OCI-LY1 (cell line): ENCODE measurements around the gene DIAPH3.

Experiments used
- H2AFZ ChIP-seq: fragments of 200-600 bp; sonication (generic), shearing (Covaris generic); 2 replicates; pipeline ENCODE4 v1.6.0; 2014; ENCODE audit warnings: antibody characterized with exemption, mild to moderate bottlenecking, low read length
- H3F3A ChIP-seq: fragments of 200-600 bp; sonication (generic), shearing (Covaris generic); 2 replicates; pipeline ENCODE4 v1.6.0; 2014; ENCODE audit warnings: mild to moderate bottlenecking, antibody characterized with exemption, low read length, moderate library complexity; ENCODE audit not compliant: insufficient read depth
- H3K27ac ChIP-seq: fragments of 200-600 bp; sonication (generic); 2 replicates; pipeline ENCODE4 v1.5.1; 2014; ENCODE audit warnings: low read length, mixed run types, mild to moderate bottlenecking, low read depth; ENCODE audit not compliant: poor library complexity, severe bottlenecking
- H3K27me3 ChIP-seq: fragments of 200-600 bp; sonication (generic); 2 replicates; pipeline ENCODE4 v1.6.0; 2014; ENCODE audit warnings: antibody characterized with exemption, mild to moderate bottlenecking, low read length, moderate library complexity; ENCODE audit not compliant: insufficient read depth
- H3K36me3 ChIP-seq: fragments of 200-600 bp; sonication (generic); 2 replicates; pipeline ENCODE4 v1.6.1; 2014; ENCODE audit warnings: mild to moderate bottlenecking, antibody characterized with exemption, low read length, moderate library complexity, mixed read lengths; ENCODE audit not compliant: insufficient read depth
- H3K4me1 ChIP-seq: fragments of 200-600 bp; sonication (generic); 2 replicates; pipeline ENCODE4 v1.5.1; 2014; ENCODE audit warnings: mild to moderate bottlenecking, low read length, moderate library complexity; ENCODE audit not compliant: insufficient read depth, severe bottlenecking
- H3K4me2 ChIP-seq: fragments of 200-600 bp; sonication (generic), shearing (Covaris generic); 2 replicates; pipeline ENCODE4 v1.6.1; 2014; ENCODE audit warnings: low read length
- H3K4me3 ChIP-seq: fragments of 200-600 bp; sonication (generic); 2 replicates; pipeline ENCODE4 v1.5.1; 2014; ENCODE audit warnings: low read length, low read depth, mild to moderate bottlenecking, mixed read lengths; ENCODE audit not compliant: poor library complexity, severe bottlenecking
- H3K79me2 ChIP-seq: fragments of 200-600 bp; shearing (Covaris generic); 2 replicates; pipeline ENCODE4 v1.6.1; 2016; ENCODE audit warnings: mixed run types, low read length, mixed read lengths; ENCODE audit not compliant: insufficient read depth
- H3K9ac ChIP-seq: fragments of 200-600 bp; sonication (generic), shearing (Covaris generic); 2 replicates; pipeline ENCODE4 v1.6.1; 2014; ENCODE audit warnings: mild to moderate bottlenecking, low read length, mixed read lengths
- H3K9me2 ChIP-seq: fragments of 200-600 bp; sonication (generic), shearing (Covaris generic); 2 replicates; pipeline ENCODE4 v1.6.1; 2014; ENCODE audit warnings: low read depth, mild to moderate bottlenecking, low read length, mixed read lengths
- H3K9me3 ChIP-seq: fragments of 200-600 bp; shearing (Covaris generic); 2 replicates; pipeline ENCODE4 v1.6.1; 2014; ENCODE audit warnings: low read length, mixed read lengths
- H4K20me1 ChIP-seq: fragments of 200-600 bp; sonication (generic), shearing (Covaris generic); 2 replicates; pipeline ENCODE4 v1.6.0; 2016; ENCODE audit warnings: mild to moderate bottlenecking, low read length; ENCODE audit not compliant: insufficient read depth
- CTCF ChIP-seq: fragments of 200-600 bp; sonication (generic), shearing (Covaris generic); IDR thresholded peaks from 2 replicates; pipeline ENCODE4 v1.5.1; 2017; ENCODE audit warnings: mild to moderate bottlenecking, antibody characterized with exemption, low read length, moderate library complexity, mixed read lengths
- EZH2 ChIP-seq: fragments of 200-600 bp; sonication (generic), shearing (Covaris generic); IDR thresholded peaks from 2 replicates; pipeline ENCODE4 v1.8.0; 2017; ENCODE audit warnings: borderline replicate concordance, mixed run types, mild to moderate bottlenecking, antibody characterized with exemption, low read length, moderate library complexity, mixed read lengths

The DIAPH3 gene

GRCh38 chr13:59976856-59977255 lies 186.9 kb downstream of the DIAPH3 start:
- no peak overlapping the region for H2AFZ ChIP-seq
- peaks cover 4% of the 10 kb centered on the region; the same call in 1 of the 2 replicates for H3K36me3 ChIP-seq
- H3K4me2 ChIP-seq: no peak overlapping the region
- H3K27me3 ChIP-seq: no peaks in the 10 kb centered on the region
- no peaks in the 10 kb centered on the region; the same call in 1 of the 2 replicates for H3F3A ChIP-seq
- H3K4me3 ChIP-seq: no peak overlapping the region
- H3K27ac ChIP-seq: no peak overlapping the region
- no peak for TF ChIP-seq CTCF
- TF ChIP-seq EZH2: no peak
- no peak overlapping the region for H3K9ac ChIP-seq
- H3K4me1 ChIP-seq: no peaks in the 10 kb centered on the region
- no peaks in the 10 kb centered on the region for H3K9me3 ChIP-seq
- no peaks in the 10 kb centered on the region for H4K20me1 ChIP-seq
- no peaks in the 10 kb centered on the region for H3K9me2 ChIP-seq
- no peaks in the 10 kb centered on the region for H3K79me2 ChIP-seq

GRCh38 chr13:59975807-59976435 lies 187.8 kb downstream of the DIAPH3 start:
- Histone ChIP-seq H3F3A (no peaks in the 10 kb centered on the region; the same call in 1 of the 2 replicates), H3K9me3 (no peaks in the 10 kb centered on the region), H3K9ac (no peak overlapping the region), H3K27ac (no peak overlapping the region), H3K36me3 (peaks cover 4% of the 10 kb centered on the region; the same call in 1 of the 2 replicates), H3K4me3 (no peak overlapping the region), H4K20me1 (no peaks in the 10 kb centered on the region), H2AFZ (no peak overlapping the region), H3K27me3 (no peaks in the 10 kb centered on the region), H3K9me2 (no peaks in the 10 kb centered on the region), H3K79me2 (no peaks in the 10 kb centered on the region), H3K4me1 (no peaks in the 10 kb centered on the region), H3K4me2 (no peak overlapping the region)
- TF ChIP-seq EZH2: no peak
- TF ChIP-seq CTCF: no peak

GRCh38 chr13:59970847-59971246 lies 192.9 kb downstream of the DIAPH3 start:
- H4K20me1 ChIP-seq: no peaks in the 10 kb centered on the region
- H3K4me3 ChIP-seq: no peak overlapping the region
- H3K79me2 ChIP-seq: no peaks in the 10 kb centered on the region
- H3K9ac ChIP-seq: no peak overlapping the region
- H3K4me2 ChIP-seq: no peak overlapping the region
- H3K9me2 ChIP-seq: no peaks in the 10 kb centered on the region
- H3F3A ChIP-seq: no peaks in the 10 kb centered on the region
- no peaks in the 10 kb centered on the region for H3K4me1 ChIP-seq
- H2AFZ ChIP-seq: no peak overlapping the region
- no peaks in the 10 kb centered on the region for H3K9me3 ChIP-seq
- no peaks in the 10 kb centered on the region for H3K27me3 ChIP-seq
- H3K36me3 ChIP-seq: no peaks in the 10 kb centered on the region
- H3K27ac ChIP-seq: no peak overlapping the region
- TF ChIP-seq CTCF (no peak), EZH2 (no peak)
